ENCODE results near the gene EIF5.

EIF5 gene

DNA sequence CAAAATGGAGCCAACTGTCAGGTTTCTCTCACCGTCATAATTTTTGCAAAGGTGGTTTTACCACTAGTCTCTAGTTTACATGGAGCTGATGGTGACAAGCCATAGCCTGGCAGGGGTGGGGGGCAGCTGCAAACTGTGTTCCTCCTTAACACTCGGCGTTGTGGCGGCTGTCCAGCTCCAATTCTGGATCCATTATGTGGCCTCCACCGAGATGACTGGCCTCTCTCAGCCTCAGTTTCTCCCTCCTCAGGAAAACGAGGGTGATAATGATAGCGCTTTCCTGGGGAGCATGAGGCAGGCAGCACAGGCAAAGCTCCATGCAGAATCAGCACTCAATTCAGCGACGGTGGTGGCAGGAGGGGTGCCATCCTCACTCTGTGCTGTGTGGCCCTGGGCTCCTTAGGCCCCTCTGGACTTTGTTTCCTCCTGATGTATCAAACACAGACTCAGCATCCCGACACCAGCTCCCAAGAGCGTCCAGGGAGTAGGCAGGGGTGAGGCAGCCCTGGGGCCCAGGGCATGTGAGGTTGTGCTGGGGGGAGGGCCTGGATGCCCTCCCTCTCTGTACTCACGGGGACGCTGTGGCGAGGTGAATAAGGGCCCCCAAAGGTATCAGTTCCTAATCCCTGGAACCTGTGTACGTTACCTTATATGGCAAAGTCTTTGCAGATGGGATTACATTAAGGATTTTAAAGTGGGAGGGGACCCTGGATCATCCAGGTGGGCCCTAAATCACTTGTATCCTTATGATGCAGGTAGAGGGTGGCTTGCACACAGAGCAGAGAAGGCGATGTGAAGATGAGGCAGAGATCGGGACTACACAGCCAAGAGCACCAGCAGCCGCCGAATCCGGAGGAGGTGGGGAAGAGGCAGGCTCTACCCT lies 46.8 kb upstream of the EIF5 start:
- no peaks in the 10 kb centered on the region for H3K4me1 ChIP-seq (ENCODE audit: control insufficient read depth, low read length)
- H3F3A ChIP-seq (ENCODE audit: control insufficient read depth, insufficient read depth) = no peaks in the 10 kb centered on the region
- no peaks in the 10 kb centered on the region for H3K79me2 ChIP-seq (ENCODE audit: control insufficient read depth, low read length)
- no peak overlapping the region for H3K4me3 ChIP-seq (ENCODE audit: low read length)
- H3K36me3 ChIP-seq (ENCODE audit: control insufficient read depth, low read length) = no peaks in the 10 kb centered on the region
- H3K9me2 ChIP-seq (replicated peaks; ENCODE audit: control insufficient read depth, low read length) = no peaks in the 10 kb centered on the region
- H3K27me3 ChIP-seq (ENCODE audit: control insufficient read depth, low read length) = no peaks in the 10 kb centered on the region
- no peak overlapping the region for H3K27ac ChIP-seq (ENCODE audit: low read depth, low read length)
- H4K20me1 ChIP-seq (ENCODE audit: control insufficient read depth, insufficient read depth, low read depth, low read length) = no peaks in the 10 kb centered on the region
- no peak overlapping the region for H3K4me2 ChIP-seq (ENCODE audit: low read length)
- no peaks in the 10 kb centered on the region for H3K9me3 ChIP-seq (ENCODE audit: control insufficient read depth, insufficient read depth, low read length)
- TF ChIP-seq EZH2phosphoT487 (IDR thresholded peaks at IDR 0.05; ENCODE audit: borderline replicate concordance, low read length) (no peak), CTCF (IDR thresholded peaks at IDR 0.05; ENCODE audit: low read depth, low read length, poor library complexity, severe bottlenecking) (no peak)

GRCh38 chr14:103288076-103288766 lies 45.8 kb upstream of the EIF5 start:
- no peak for TF ChIP-seq CTCF (IDR thresholded peaks at IDR 0.05; ENCODE audit: low read depth, low read length, poor library complexity, severe bottlenecking)
- TF ChIP-seq EZH2phosphoT487 (IDR thresholded peaks at IDR 0.05; ENCODE audit: borderline replicate concordance, low read length) = no peak
- no peak overlapping the region for H3K27ac ChIP-seq (ENCODE audit: low read depth, low read length)
- no peaks in the 10 kb centered on the region for H3K79me2 ChIP-seq (ENCODE audit: control insufficient read depth, low read length)
- H3K36me3 ChIP-seq (ENCODE audit: control insufficient read depth, low read length) = no peaks in the 10 kb centered on the region
- no peaks in the 10 kb centered on the region for H3K9me2 ChIP-seq (replicated peaks; ENCODE audit: control insufficient read depth, low read length)
- no peak overlapping the region for H3K4me2 ChIP-seq (ENCODE audit: low read length)
- no peaks in the 10 kb centered on the region for H4K20me1 ChIP-seq (ENCODE audit: control insufficient read depth, insufficient read depth, low read depth, low read length)
- H3K27me3 ChIP-seq (ENCODE audit: control insufficient read depth, low read length) = no peaks in the 10 kb centered on the region
- H3F3A ChIP-seq (ENCODE audit: control insufficient read depth, insufficient read depth) = no peaks in the 10 kb centered on the region
- no peaks in the 10 kb centered on the region for H3K9me3 ChIP-seq (ENCODE audit: control insufficient read depth, insufficient read depth, low read length)
- H3K4me3 ChIP-seq (ENCODE audit: low read length) = no peak overlapping the region
- no peaks in the 10 kb centered on the region for H3K4me1 ChIP-seq (ENCODE audit: control insufficient read depth, low read length)

GRCh38 chr14:103290056-103290455 lies 44.0 kb upstream of the EIF5 start:
- no peak overlapping the region for H3K27ac ChIP-seq (ENCODE audit: low read depth, low read length)
- no peaks in the 10 kb centered on the region for H3K27me3 ChIP-seq (ENCODE audit: control insufficient read depth, low read length)
- no peaks in the 10 kb centered on the region for H3K9me2 ChIP-seq (replicated peaks; ENCODE audit: control insufficient read depth, low read length)
- no peak overlapping the region for H3K4me3 ChIP-seq (ENCODE audit: low read length)
- no peaks in the 10 kb centered on the region for H3K9me3 ChIP-seq (ENCODE audit: control insufficient read depth, insufficient read depth, low read length)
- no peaks in the 10 kb centered on the region for H3F3A ChIP-seq (ENCODE audit: control insufficient read depth, insufficient read depth)
- no peaks in the 10 kb centered on the region for H3K36me3 ChIP-seq (ENCODE audit: control insufficient read depth, low read length)
- H3K4me1 ChIP-seq (ENCODE audit: control insufficient read depth, low read length) = no peaks in the 10 kb centered on the region
- no peak overlapping the region for H3K4me2 ChIP-seq (ENCODE audit: low read length)
- H4K20me1 ChIP-seq (ENCODE audit: control insufficient read depth, insufficient read depth, low read depth, low read length) = no peaks in the 10 kb centered on the region
- TF ChIP-seq CTCF (IDR thresholded peaks at IDR 0.05; ENCODE audit: low read depth, low read length, poor library complexity, severe bottlenecking) (no peak), EZH2phosphoT487 (IDR thresholded peaks at IDR 0.05; ENCODE audit: borderline replicate concordance, low read length) (no peak)
- no peaks in the 10 kb centered on the region for H3K79me2 ChIP-seq (ENCODE audit: control insufficient read depth, low read length)
